H1 (cell line): ENCODE measurements around the gene G2E3. TPM values are rescaled to one million over a fixed set of nuclear protein-coding genes. Genes with fewer than 3 reads are reported as not detected.

Source experiments
- CTCF ChIA-PET: fragments of 300-600 bp; sonication (Branson Sonifier 250); formaldehyde crosslinking; loops from one replicate; lab custom pipeline; 2021; ENCODE audit not compliant: partially characterized antibody; lab: Charles Lee
- POLR2A ChIA-PET: fragments of 300-600 bp; sonication (Branson Sonifier 250); formaldehyde crosslinking; loops from one replicate; lab custom pipeline; 2021; ENCODE audit warnings: inconsistent platforms; ENCODE audit not compliant: partially characterized antibody; lab: Charles Lee
- DNase-seq, 2 experiments: peaks; one replicate each; pipeline versions ENCODE4 v3.0.0 to v3.0.0-alpha.2; 2010 to 2022; ENCODE audit warnings: low spot score in 2 of 2, low read depth in 1 of 2, mixed read lengths in 1 of 2
- FAIRE-seq: peaks from 2 replicates; lab custom pipeline; 2011; peaks lifted over from hg19 to GRCh38; lab: Jason Lieb, UNC
- H2AFZ ChIP-seq: 2 replicates; pipeline ENCODE4 v1.8.1; 2012; ENCODE audit warnings: low read length, inconsistent platforms
- H2AK5ac ChIP-seq: 2 replicates; pipeline ENCODE4 v1.6.1; 2013; ENCODE audit warnings: low read depth, low read length
- H2BK120ac ChIP-seq: replicated peaks from 2 replicates; pipeline ENCODE3; 2013; ENCODE audit warnings: low read depth, low read length, inconsistent platforms
- H2BK12ac ChIP-seq: 2 replicates; pipeline ENCODE4 v1.6.1; 2013; ENCODE audit warnings: low read depth, low read length
- H2BK15ac ChIP-seq: 2 replicates; pipeline ENCODE4 v1.6.1; 2013; ENCODE audit warnings: low read length
- H2BK20ac ChIP-seq: 2 replicates; pipeline ENCODE4 v1.6.1; 2013; ENCODE audit warnings: low read length
- H2BK5ac ChIP-seq: 2 replicates; pipeline ENCODE4 v1.6.1; 2013; ENCODE audit warnings: low read depth, low read length
- H3K14ac ChIP-seq: 2 replicates; pipeline ENCODE4 v1.6.1; 2013; ENCODE audit warnings: inconsistent platforms; ENCODE audit not compliant: insufficient read length
- H3K18ac ChIP-seq: 2 replicates; pipeline ENCODE4 v1.6.1; 2013; ENCODE audit warnings: low read length; ENCODE audit errors: extremely low read depth
- H3K23ac ChIP-seq: 2 replicates; pipeline ENCODE4 v1.6.1; 2013; ENCODE audit warnings: inconsistent platforms; ENCODE audit not compliant: insufficient read length
- H3K23me2 ChIP-seq: 2 replicates; pipeline ENCODE4 v1.6.1; 2013; ENCODE audit warnings: low read depth, low read length
- H3K27ac ChIP-seq: 2 replicates; pipeline ENCODE4 v1.6.1; 2011; ENCODE audit warnings: low read depth, low read length, inconsistent platforms
- H3K27me3 ChIP-seq, 4 experiments: replicated peaks in 1 of 4; 1 replicate in 1 of 4; 2 replicates in 3 of 4; pipeline versions ENCODE4 v1.6.1 to v1.8.1; 2011 to 2013; ENCODE audit warnings: low read length in 3 of 4, mild to moderate bottlenecking in 3 of 4, inconsistent platforms in 2 of 4, mixed read lengths in 2 of 4, moderate library complexity in 1 of 4; ENCODE audit not compliant: control insufficient read depth in 3 of 4, insufficient read depth in 3 of 4; ENCODE audit errors: extremely low read depth in 1 of 4
- H3K36me3 ChIP-seq, 4 experiments: 2 replicates each; pipeline versions ENCODE4 v1.6.1 to v1.8.1; 2011 to 2013; ENCODE audit warnings: mild to moderate bottlenecking in 4 of 4, low read length in 3 of 4, moderate library complexity in 2 of 4, control low read depth in 1 of 4, inconsistent platforms in 1 of 4; ENCODE audit not compliant: insufficient read depth in 4 of 4, control insufficient read depth in 2 of 4
- H3K4ac ChIP-seq: replicated peaks from 2 replicates; pipeline ENCODE3; 2013; ENCODE audit warnings: low read length, low read depth, mixed read lengths, inconsistent platforms; ENCODE audit not compliant: insufficient read length
- H3K4me1 ChIP-seq, 4 experiments: replicated peaks in 1 of 4; 1 replicate in 1 of 4; 2 replicates in 3 of 4; pipeline versions ENCODE4 v1.6.1 to v1.8.1; 2011 to 2013; ENCODE audit warnings: low read length in 3 of 4, inconsistent platforms in 2 of 4, mixed read lengths in 1 of 4; ENCODE audit not compliant: insufficient read depth in 4 of 4, control insufficient read depth in 3 of 4
- H3K4me2 ChIP-seq, 2 experiments: 2 replicates each; pipeline versions ENCODE4 v1.6.1 to v1.8.1; 2011 to 2013; ENCODE audit warnings: low read depth in 2 of 2, low read length in 2 of 2, control low read depth in 1 of 2, inconsistent platforms in 1 of 2, mild to moderate bottlenecking in 1 of 2; ENCODE audit not compliant: insufficient read depth in 1 of 2
- H3K4me3 ChIP-seq, 4 experiments: fragments of 200-600, 300-600 bp in 1 of 4; sonication (generic), shearing (Covaris generic), sonication (Bioruptor Twin) in 1 of 4; 2 replicates each; pipeline versions ENCODE4 v1.5.1 to v1.8.1; 2011 to 2016; ENCODE audit warnings: low read length in 4 of 4, low read depth in 3 of 4, control low read depth in 2 of 4, inconsistent platforms in 2 of 4, mild to moderate bottlenecking in 2 of 4, mixed read lengths in 1 of 4, moderate library complexity in 1 of 4; ENCODE audit not compliant: insufficient read depth in 2 of 4; ENCODE audit errors: extremely low read depth in 1 of 4
- H3K56ac ChIP-seq: replicated peaks from 2 replicates; pipeline ENCODE3; 2013; ENCODE audit warnings: low read depth, mild to moderate bottlenecking, mixed read lengths, low read length, inconsistent platforms; ENCODE audit not compliant: insufficient read length
- H3K79me1 ChIP-seq: 2 replicates; pipeline ENCODE4 v1.6.1; 2013; ENCODE audit warnings: low read depth, low read length, control low read depth
- H3K79me2 ChIP-seq, 2 experiments: 2 replicates each; pipeline versions ENCODE4 v1.6.1 to v1.8.1; 2012 to 2013; ENCODE audit warnings: low read length in 2 of 2, mild to moderate bottlenecking in 2 of 2, inconsistent platforms in 1 of 2; ENCODE audit not compliant: insufficient read depth in 2 of 2, control insufficient read depth in 1 of 2
- H3K9ac ChIP-seq, 4 experiments: replicated peaks in 1 of 4; 1 replicate in 1 of 4; 2 replicates in 3 of 4; pipeline versions ENCODE4 v1.6.1 to v1.8.1; 2011 to 2013; ENCODE audit warnings: low read depth in 3 of 4, low read length in 3 of 4, control low read depth in 2 of 4, mild to moderate bottlenecking in 2 of 4, moderate library complexity in 2 of 4, inconsistent platforms in 1 of 4; ENCODE audit errors: extremely low read depth in 1 of 4
- H3K9me3 ChIP-seq, 2 experiments: 2 replicates each; pipeline versions ENCODE4 v1.6.1 to v1.8.1; 2012 to 2013; ENCODE audit warnings: mild to moderate bottlenecking in 2 of 2, moderate library complexity in 2 of 2, control low read depth in 1 of 2, inconsistent platforms in 1 of 2, low read depth in 1 of 2, low read length in 1 of 2, mixed read lengths in 1 of 2; ENCODE audit not compliant: insufficient read depth in 2 of 2
- H4K20me1 ChIP-seq, 2 experiments: replicated peaks in 1 of 2; 2 replicates each; pipeline versions ENCODE3 to v1.8.1; 2011 to 2013; ENCODE audit warnings: inconsistent platforms in 2 of 2, low read length in 2 of 2, mild to moderate bottlenecking in 1 of 2; ENCODE audit not compliant: insufficient read depth in 2 of 2, control insufficient read depth in 1 of 2
- H4K5ac ChIP-seq: 2 replicates; pipeline ENCODE4 v1.6.1; 2013; ENCODE audit warnings: low read length, low read depth, mixed read lengths, inconsistent platforms; ENCODE audit not compliant: insufficient read length
- H4K8ac ChIP-seq: 2 replicates; pipeline ENCODE4 v1.8.0; 2013; ENCODE audit warnings: mild to moderate bottlenecking, moderate library complexity, low read length, inconsistent platforms; ENCODE audit not compliant: insufficient read depth; ENCODE audit errors: extremely low read depth
- H4K91ac ChIP-seq: replicated peaks from 2 replicates; pipeline ENCODE3; 2013; ENCODE audit warnings: low read length, mixed read lengths, inconsistent platforms; ENCODE audit not compliant: insufficient read length
- TEAD4 ChIP-seq: IDR thresholded peaks from 2 replicates; pipeline ENCODE4 v1.6.1; 2012; ENCODE audit warnings: low read depth, low read length, inconsistent platforms, mixed read lengths
- WGBS, 2 experiments: shearing (Covaris generic) in 1 of 2; methylation state at CpG; one replicate each; pipeline versions ENCODE4 v1.1.6 to v1.1.7; 2013 to 2015; ENCODE audit warnings: low lambda C conversion rate in 2 of 2, mixed read lengths in 2 of 2, inconsistent platforms in 1 of 2, low coverage in 1 of 2, missing lambda C conversion rate in 1 of 2; ENCODE audit not compliant: insufficient replicate concordance in 2 of 2, insufficient coverage in 1 of 2, insufficient read length in 1 of 2; ENCODE audit errors: extremely low coverage in 1 of 2, missing lambda C conversion rate in 1 of 2; 5-methylcytosine and 5-hydroxymethylcytosine counted together
- polyA plus RNA-seq, 7 experiments: library from polyadenylated mRNA; depleted of rRNA in 3 of 7; stranded (reverse) in 5 of 7; unstranded in 2 of 7; fragments of >200 nt in 5 of 7; fragments of 200-250 nt in 2 of 7; gene quantifications; 1 replicate in 5 of 7; 2 replicates in 1 of 7; 4 replicates in 1 of 7; pipeline versions ENCODE4 v1.2.1 to v1.2.3, GENCODE V29; 2011 to 2013; ENCODE audit warnings: missing spikeins in 2 of 7, mixed read lengths in 2 of 7
- total RNA-seq: library from RNA; stranded (reverse); fragmentation: NEBNext Ultra II Directional; extraction: Animal tissue kit (Norgen Biotek cat#: 25700); gene quantifications from 2 replicates; pipeline ENCODE4 v1.2.1, GENCODE V29; 2021

G2E3 gene
- total and polyA plus RNA-seq, 2 of the 8 experiments (the other 6 are each of a cell fraction or from before 2014, with no cell fraction given), result 9.2 to 72.0 TPM

DNA sequence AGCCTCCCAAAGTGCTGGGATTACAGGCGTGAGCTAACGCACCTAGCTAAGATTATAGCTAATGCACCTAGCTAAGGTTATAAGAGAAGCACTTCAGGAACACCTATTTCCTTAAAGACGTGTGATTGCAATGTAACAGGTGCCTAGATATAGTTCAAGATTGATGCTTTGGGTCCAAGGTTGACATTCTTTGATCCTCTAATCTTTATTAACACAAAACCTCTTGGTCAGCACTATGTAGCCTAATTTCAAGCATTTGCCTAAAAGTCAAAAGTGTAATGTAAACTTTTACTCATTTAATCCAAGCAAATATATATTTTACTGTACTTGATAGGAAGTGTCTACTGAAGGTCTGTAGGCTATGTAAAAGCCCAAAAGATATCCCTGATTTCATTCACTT lies 99.7 kb downstream of the G2E3 start:
- no peak overlapping the region for H3K23ac ChIP-seq
- H4K91ac ChIP-seq, result no peak overlapping the region
- no peak overlapping the region for H2AK5ac ChIP-seq
- H2BK15ac ChIP-seq, result no peak overlapping the region
- peaks cover 0 to 4% of the 10 kb centered on the region in 2 experiments for H4K20me1 ChIP-seq
- TF ChIP-seq TEAD4, result no peak
- H2BK12ac ChIP-seq, result no peak overlapping the region
- no peaks in the 10 kb centered on the region for H3K23me2 ChIP-seq
- POLR2A ChIA-PET, result no interaction called here
- no peak overlapping the region for H2BK120ac ChIP-seq
- no peaks in the 10 kb centered on the region for H3K27me3 ChIP-seq
- 89% methylated on average over 3 of the region's 3 CpGs; no CpG with 5 or more reads in 1 of the 2 experiments for WGBS, 2 experiments
- no peak overlapping the region for H3K9ac ChIP-seq
- FAIRE-seq (no peak), DNase-seq (no peak)
- no peak overlapping the region for H3K4me2 ChIP-seq
- no peaks in the 10 kb centered on the region for H3K79me1 ChIP-seq
- no peak overlapping the region for H3K56ac ChIP-seq
- no peak overlapping the region for H4K5ac ChIP-seq
- no peaks in the 10 kb centered on the region for H3K9me3 ChIP-seq
- H3K79me2 ChIP-seq, result no peaks in the 10 kb centered on the region
- H3K4ac ChIP-seq, result no peak overlapping the region
- no peak overlapping the region for H2BK5ac ChIP-seq
- H3K18ac ChIP-seq, result no peak overlapping the region
- no peak overlapping the region for H2AFZ ChIP-seq
- peaks cover 2 to 48% (median 13%) of the 10 kb centered on the region in 4 experiments; a peak in 7 of 8 replicates for H3K36me3 ChIP-seq
- H3K4me1 ChIP-seq, result no peaks in the 10 kb centered on the region
- CTCF ChIA-PET, result interaction anchor here (0.8 to 1.9 kb wide), 3 partner anchors 11 to 847 kb away, joined by 3 to 6 read pairs (median 3); no protein-coding TSS in a partner anchor
- no peak overlapping the region for H3K27ac ChIP-seq
- no peak overlapping the region for H3K14ac ChIP-seq
- no peak overlapping the region for H3K4me3 ChIP-seq
- no peak overlapping the region for H2BK20ac ChIP-seq
- no peak overlapping the region for H4K8ac ChIP-seq
